ENCODE measurements around the gene CAMK1. TPM values are rescaled to one million over a fixed set of nuclear protein-coding genes. Genes with fewer than 3 reads are reported as not detected.
A peak's percentile ranks its signal among the peaks of the same experiment; 100 is the strongest.
"Not testable (repeated sequence)": the region's sequence is repeated elsewhere in the genome, so short reads cannot be mapped to it uniquely, and the experiment has no call there.

Gene CAMK1
- total RNA-seq, 1 experiment from 2014 or later: 31.2 TPM

DNA sequence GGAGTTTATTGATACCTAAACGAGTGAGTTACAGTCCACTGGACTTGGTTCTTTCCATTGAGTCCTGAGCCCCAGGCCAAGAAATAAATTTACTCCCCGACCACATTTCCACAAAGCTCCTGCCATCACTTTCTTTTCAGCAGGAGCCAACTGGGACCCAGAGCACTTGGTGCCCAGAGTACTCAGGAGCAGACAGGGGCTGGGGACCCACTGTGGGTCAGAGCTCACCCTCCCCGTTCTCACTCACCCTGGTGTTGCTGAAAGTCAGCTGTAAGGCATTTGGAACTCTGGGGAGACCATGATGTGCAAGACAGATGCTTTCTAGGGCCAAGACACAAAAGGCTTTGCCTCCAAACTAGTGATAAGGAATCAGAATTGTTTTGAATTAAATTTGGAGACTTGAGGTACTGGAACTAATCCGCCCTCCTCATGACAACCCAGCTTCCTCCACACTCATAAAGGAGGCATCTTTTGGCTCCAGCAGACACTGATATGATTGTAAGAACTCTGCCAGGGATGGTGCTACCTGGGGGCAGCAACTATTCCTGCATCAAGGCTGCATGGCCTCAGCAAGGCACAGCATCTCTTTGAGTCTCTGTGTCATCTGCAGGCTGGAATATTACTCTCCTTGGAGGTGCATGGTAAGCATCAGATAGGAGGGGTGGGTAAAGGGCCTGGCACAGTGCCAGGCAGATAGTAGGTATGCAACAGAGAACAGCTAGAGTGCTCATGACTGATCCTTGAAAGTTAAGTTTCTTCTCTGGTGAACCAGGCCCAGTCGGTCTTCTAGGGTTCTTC, 7.3 kb upstream of the CAMK1 start:
- no peak for DNase-seq (ENCODE audit: low read depth)

DNA sequence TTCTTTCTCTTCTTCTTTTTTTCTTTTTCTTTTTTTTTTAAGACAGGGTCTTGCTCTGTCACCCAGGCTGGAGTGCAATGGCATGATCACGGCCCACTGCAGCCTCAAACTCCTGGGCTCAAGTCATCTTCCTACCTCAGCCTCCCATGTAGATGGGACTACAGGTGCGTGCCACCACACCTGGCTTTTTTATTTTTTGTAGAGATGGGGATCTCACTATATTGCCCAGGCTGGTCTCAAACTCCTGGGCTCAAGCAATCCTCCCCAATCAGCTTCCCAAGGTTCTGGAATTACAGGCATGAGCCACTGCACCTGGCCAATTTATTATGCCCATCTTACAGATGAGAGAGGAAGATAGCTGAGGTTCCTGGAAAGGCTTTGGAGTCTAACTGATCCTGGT, 1.3 kb upstream of the CAMK1 start:
- not testable (repeated sequence) for DNase-seq (ENCODE audit: low read depth)

DNA sequence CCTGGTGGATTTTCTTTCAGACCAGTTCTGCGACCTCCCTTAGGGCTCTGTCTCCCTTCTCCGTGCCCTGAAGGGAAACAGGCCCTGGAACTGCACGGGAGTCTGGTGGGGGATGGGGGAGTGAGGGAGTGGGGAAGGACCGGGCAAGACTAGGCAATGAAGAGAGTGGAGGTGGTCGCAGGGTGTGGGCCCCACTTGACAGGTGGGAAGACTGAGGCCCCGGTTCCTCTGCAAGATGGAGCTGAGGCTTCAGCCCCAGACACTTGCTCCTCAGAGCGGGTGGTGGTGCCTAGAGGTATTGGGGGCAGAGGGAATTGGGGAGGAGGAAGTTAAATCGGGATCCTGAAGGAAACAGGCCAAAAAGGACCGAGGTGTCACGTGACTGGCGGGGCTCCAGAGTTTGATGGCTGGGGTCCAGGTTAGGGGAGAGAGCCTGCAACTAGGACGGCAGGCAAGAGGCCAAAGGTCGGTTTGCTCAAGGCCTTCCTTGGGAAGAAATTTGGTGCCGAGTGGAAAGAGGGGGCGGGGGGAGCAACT, 597 bp upstream of the CAMK1 start:
- DNase-seq (ENCODE audit: low read depth): no peak

DNA sequence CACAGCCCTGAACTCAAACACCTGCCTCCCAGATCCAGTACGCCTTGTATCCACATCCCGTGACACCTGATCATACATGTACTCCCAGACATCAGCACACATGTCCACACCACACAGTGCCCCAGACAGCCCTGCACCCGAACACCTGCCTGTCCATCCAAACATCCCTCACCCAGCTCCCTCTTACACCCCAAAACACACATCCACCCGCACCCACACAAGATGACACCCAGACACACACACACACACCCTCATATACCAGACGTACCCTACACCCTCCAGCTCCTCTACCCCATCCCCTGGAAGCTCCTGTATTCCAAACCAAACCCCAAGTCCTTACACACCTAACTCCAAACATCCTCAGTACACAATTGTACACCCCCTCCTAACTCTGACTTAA, 735 bp downstream of the CAMK1 start:
- no peak for DNase-seq (ENCODE audit: low read depth)

DNA sequence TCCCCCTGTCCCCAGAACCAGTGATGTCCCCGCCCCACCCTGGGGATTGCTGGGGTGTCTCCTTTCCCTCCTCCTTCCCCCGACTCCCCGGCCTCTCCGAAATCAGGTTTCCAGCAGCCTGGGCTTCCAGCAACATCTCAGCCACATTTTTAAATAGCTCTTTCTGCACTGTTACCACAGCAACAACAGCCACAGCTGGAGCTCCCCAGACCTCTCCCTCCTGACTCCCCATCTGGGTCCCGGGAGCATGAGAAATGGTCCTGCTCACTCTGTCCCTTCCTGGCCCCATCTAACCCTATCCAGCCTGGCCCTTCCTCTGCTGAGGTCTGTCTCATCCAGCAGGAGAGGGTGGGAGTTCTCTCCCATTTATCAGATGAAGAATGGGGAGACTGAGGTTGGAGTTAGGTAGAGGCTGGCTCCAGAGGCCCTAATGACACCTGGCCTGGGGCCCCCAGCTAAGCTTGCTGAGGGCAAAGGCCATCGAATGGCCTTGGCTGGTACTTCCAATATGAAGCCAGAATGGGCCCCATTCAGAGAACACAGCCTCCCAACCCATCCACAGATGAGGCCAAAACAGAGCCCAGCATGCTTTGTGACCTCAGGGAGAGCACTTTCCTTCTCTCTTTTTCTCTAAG, 1.5 kb downstream of the CAMK1 start:
- no peak for DNase-seq (ENCODE audit: low read depth)

DNA sequence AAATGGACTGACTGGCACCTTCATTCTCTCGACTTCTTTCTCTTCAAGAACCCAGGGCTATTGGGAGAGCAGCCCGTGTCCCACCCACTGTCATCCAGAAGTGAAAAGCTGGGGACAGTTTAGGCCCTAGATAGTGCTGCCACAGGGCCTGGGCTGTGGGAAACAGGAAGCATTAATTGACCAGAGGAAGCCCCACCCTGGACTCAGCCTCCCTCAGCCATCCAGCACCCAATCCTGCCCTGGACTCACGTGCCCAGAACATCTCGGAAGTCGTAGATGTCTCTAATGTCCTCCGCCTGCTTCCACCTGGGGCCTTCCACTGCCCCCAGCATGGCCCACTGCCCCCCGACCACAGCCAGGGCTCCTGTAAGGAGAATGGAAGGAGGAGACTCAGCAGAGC, 2.3 kb downstream of the CAMK1 start:
- DNase-seq (ENCODE audit: low read depth): no peak

DNA sequence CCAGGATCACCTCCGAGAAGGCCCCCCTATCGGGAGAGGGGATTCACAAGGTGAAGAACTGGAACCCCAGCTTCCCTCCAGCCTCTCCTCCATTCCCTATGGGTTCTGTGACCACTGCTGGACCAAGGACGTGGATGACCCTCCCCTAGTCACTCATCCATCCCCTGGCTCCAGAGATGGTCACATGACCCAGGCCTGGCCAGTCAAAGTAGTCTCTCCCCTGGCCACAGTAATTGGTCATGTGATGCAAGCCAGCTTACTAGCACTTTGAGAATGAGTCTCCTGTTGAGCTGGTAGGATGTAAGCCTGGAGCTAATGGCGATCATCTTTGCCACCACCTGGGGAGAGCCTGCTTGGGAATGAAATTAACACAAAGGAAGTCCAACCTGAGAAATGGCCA, 3.9 kb downstream of the CAMK1 start:
- DNase-seq (ENCODE audit: low read depth): no peak

DNA sequence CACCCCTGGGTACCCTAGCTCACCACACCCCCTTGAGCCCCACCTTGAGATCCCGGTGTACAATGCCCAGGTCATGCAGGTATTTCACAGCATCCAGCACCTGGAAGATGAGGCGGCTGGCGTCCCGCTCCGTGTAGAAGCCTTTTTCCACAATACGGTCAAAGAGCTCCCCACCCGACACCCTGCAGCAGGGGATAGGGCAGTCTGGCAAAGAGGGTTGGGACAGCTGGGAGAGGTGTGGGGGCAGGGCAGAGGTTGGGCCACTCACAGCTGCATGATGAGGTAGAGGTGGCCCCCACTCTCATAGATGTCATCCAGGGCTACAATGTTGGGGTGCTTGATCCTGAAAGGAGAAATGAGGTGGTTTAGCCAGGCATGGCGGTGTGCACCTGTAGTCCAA, 6.9 kb downstream of the CAMK1 start:
- DNase-seq (ENCODE audit: low read depth): no peak

DNA sequence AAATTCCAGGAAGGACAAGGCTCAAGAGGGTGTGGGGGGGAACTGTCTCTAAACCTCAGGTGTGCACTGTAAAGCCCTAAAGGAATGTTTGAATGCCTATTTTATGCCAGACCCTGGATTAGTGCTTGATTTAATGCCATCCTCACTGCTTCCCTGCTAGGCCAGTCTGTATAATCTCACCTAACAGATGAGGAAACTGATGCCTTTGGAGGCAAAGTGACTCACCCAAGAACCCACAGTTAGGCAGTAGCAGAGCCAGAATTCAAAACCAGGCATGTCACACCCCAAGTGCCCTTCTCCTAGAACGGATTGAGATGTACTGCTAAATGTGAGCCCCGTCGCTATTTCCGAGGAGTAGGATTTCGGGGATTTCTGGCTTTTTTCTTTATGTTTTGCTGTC, 7.8 kb downstream of the CAMK1 start:
- no peak for DNase-seq (ENCODE audit: low read depth)

DNA sequence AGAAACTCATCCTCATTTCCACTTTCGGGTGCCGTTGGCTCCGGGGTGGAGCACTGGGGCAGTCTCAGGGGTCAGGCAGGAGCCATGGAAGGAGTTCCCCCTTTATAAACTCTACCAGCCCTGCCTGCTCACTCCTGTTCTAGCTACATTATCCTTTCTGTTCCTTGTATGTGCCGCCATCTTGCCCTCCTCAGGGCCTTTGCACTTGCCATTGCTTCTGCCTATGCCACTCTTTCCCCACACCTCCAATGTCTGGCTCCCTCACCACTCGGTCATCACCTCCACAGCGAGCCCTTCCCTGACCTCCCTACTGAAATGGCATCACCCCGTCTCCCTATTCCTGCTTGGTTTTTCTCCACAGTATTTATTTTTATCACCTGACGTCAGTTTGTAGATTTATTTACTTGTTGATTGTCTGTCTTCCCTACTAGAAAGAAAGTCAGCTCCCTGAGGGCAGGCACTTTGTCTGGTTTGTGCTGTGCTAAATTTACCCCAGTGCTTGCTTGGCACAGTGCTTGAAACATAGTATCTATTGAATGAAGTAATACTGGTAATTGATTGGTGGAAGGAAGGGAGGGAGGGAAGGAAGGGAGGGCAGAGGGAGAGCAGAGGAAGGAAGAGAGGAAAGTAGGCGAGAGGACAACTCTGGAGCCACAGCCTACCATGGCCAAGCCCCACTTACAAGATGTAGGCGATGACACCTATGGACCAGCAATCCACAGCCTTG, 8.8 kb downstream of the CAMK1 start:
- no peak for DNase-seq (ENCODE audit: low read depth)

DNA sequence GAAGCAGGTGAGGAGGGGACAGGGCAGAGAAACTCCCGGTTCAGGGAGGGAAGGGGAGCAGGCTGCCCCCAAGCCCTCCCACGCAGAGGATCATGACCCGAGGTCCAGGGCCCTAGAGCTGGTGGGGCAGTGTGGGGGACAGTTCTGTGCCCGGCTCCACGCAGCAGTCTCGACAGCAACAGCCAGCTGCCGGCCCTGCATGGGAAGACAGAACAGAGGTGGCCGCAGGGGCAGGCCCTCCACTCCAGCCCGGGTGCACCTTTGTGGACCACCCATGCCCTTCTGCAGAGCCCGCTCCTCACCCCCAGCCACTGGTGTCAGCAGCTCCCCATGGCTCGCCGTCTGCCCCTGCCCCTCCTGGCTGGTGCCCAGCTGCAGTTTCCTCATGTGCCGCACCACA, 12.3 kb downstream of the CAMK1 start:
- DNase-seq (ENCODE audit: low read depth): no peak

DNA sequence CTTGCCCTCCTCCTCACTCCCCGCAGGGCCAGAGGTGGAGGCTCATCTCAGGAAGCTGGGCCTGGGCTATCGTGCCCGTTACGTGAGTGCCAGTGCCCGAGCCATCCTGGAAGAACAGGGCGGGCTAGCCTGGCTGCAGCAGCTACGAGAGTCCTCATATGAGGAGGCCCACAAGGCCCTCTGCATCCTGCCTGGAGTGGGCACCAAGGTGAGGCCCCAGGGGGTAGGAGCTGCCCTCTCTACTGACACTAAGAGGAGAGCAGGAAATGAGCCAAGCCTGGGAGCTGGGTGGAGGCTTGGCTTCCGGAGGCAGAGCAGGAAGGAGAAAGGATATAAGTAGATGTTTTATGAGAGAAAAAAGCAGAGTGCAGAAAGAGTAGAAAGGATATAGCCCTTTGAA, 15.1 kb downstream of the CAMK1 start:
- DNase-seq (ENCODE audit: low read depth): no peak

DNA sequence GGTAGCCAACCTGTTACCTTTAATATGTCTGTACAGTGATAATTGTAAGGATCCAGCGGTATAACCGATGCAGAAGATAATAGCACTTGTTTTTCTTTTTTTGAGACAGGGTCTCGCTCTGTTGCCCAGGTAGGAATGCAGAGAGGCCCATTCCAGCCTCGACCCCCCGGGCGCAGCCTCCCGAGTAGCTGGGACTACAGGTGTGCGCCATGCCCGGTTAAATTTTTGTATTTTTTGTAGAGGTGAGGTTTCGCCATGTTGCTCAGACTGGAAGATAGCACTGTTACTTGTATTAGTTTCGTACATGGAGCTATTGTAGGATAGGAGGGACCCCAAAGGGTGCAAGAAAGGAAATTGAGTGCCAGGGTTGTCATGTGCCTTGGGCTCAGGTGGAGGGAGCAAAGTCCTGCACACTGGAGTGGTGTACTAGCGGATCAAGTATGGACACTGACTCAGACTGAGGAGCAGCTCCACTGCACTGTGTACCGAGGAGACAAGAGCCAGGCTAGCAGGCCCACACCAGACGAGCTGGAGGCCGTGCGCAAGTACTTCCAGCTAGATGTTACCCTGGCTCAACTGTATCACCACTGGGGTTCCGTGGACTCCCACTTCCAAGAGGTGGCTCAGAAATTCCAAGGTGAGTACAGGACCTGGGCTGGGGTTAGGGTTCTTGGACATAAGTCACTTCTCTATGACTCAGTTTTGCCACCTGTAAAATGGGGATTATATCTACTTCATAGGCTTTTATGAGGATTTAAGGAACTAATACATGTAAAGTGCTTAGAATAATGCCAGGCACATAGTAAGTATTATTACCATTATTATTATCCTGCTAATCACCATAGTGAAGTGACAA, 19.0 kb downstream of the CAMK1 start:
- DNase-seq (ENCODE audit: low read depth): no peak

DNA sequence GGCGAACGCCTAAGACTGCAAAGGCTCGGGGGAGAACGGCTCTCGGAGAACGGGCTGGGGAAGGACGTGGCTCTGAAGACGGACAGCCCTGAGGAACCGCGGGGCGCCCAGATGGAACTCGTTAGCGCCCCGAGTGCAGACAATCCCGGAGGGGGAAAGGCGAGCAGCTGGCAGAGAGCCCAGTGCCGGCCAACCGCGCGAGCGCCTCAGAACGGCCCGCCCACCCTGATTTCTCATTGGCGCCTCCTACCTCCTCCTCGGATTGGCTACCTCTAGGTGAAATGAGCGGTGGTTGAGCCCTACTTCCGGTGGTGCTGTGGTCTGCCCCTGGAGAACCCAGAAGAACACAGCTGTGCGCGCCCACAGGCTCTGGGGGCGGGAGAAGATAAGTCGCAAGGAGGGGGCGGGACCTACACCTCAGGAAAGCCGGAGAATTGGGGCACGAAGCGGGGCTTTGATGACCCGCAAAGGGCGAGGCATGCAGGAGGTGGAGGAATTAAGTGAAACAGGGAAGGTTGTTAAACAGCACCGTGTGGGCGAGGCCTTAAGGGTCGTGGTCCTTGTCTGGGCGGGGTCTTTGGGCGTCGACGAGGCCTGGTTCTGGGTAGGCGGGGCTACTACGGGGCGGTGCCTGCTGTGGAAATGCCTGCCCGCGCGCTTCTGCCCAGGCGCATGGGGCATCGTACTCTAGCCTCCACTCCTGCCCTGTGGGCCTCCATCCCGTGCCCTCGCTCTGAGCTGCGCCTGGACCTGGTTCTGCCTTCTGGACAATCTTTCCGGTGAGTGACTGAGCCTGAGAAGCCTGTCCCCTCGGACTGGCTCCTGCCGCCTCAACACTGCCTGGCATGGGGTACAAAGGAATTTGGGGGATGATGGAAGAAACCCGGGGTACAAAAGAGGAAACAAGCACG, 19.8 kb downstream of the CAMK1 start, which contains the start of gene OGG1:
Gene OGG1 (plus strand): TSS at position 308 of the 911 bp plus-strand sequence. CDS start 335 bp downstream, at position 643.
- DNase-seq (ENCODE audit: low read depth): peak; percentile 99

DNA sequence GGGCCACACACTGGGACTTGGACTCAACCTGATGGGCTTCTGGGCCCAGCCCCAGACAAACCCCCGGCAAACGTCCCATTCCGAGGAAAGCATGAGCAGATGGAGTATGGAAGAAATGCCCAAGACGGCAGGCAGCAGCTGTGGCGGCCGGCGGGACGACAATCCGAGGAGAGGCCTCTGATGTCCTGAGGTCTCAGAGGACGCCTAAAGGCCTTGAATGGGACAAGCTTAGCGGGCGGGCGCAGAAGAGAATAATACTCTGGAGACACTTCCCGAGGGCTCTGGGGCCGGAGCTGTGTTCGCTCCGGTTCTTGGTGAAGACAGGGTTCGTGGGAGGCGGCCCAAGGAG, 20.5 kb downstream of the CAMK1 start:
- DNase-seq (ENCODE audit: low read depth): no peak

DNA sequence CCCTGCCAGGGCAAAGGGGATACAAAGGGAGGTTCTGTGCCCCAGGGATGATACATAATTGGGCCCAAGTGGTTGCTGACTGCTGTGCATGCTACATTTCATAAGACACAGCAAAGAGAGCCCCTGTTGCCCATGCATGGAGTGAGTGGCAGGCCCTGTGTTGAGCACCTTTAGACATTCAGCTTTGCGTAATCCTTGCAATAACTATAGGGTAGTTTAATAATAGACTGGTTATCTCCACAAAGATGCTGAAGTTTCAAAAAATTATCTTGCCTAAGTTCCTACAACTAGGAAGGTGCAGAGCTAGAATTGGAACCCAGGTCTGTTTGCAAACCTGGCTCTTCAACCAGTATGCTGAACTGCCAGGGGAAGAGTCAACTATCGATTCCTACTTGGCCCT, 21.7 kb downstream of the CAMK1 start:
- no peak for DNase-seq (ENCODE audit: low read depth)

DNA sequence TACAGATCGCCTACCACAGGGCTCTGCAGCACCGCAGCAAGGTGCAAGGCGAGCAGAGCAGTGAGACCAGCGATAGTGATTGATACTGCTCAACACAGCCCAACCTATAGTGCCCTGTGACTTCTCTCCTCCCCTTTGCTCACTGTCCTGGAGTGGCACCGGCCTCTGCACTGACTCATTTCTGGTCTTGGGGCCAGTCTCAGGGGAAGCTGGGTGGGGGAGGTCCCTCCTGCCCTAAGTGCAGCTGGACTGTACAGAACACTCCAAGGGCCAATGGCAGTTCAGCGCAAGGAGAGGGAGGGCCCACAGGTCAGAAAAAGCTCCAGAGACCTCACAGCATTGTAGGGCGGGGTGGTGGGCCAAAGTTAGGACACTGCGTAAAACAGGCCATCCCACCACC, 22.5 kb downstream of the CAMK1 start:
- peak; percentile 89 for DNase-seq (ENCODE audit: low read depth)

DNA sequence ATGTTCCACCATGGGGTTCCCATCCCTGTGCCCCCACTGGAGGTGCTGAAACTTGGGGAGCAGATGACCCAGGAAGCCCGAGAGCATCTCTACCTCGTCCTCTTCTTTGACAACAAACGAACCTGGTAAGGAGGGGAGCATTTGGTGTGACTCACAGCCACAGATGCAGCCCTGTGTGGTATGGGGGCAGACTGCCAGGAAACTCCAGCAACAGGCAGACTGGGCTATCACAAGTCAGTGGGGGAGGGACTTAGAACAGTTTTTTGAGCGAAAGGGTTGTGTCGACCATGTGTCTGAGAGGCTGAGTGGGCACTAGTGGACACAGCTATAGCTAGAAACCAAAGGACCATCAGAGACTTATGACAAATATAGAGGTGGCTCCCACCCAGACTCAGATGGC, 23.4 kb downstream of the CAMK1 start:
- DNase-seq (ENCODE audit: low read depth): peak; percentile 83

DNA sequence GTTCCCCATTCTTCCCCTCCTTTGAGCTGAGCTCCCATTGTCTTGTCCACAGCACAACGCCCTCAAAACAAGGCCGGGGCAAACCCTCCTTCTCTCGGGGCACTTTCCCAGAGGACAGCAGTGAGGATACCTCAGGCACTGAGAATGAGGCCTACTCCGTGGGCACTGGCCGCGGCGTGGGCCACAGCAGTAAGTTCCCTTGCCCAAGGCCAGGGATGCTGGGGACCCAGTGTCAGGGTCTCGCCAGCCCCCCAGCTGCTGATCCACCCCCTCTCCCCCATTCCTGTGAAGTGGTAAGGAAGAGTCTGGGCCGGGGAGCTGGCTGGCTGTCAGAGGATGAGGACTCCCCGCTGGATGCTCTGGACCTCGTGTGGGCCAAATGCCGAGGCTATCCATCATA, 24.2 kb downstream of the CAMK1 start:
- DNase-seq (ENCODE audit: low read depth): no peak

DNA sequence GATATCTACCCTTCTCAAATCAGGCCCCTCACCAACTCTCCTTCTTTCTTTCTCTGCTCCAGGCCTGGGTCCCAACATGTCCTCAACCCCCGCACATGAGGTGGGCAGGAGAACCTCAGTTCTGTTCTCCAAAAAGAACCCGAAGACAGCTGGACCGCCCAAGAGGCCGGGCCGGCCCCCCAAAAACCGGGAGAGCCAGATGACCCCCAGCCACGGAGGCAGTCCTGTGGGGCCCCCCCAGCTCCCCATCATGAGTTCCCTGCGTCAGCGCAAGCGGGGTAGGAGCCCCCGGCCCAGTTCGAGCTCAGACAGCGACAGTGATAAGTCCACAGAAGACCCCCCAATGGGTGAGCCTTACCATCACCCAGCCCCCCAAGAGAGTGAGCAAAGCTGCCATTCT, 25.6 kb downstream of the CAMK1 start:
- DNase-seq (ENCODE audit: low read depth): no peak
